Non-pigmented ciliary epithelial cell (primary cell): ENCODE measurements around the gene XKR8.

ENCODE experiments used
- DNase-seq: peaks from one replicate; pipeline ENCODE4 v3.0.0-alpha.2; 2010; ENCODE audit warnings: low read depth

XKR8 gene

GRCh38 chr1:27956761-27957160 is 3.0 kb upstream of the XKR8 start:
- DNase-seq: no peak

GRCh38 chr1:27957655-27958054 is 2.1 kb upstream of the XKR8 start:
- DNase-seq: no peak

GRCh38 chr1:27958513-27958912 is 1.3 kb upstream of the XKR8 start:
- no peak for DNase-seq

- DNase-seq: no peak
Measured at GRCh38 chr1:27960762-27961645, 1.2 kb downstream of the XKR8 start.

GRCh38 chr1:27961646-27962221 is 2.0 kb downstream of the XKR8 start:
- no peak for DNase-seq

- DNase-seq: no peak
Measured at GRCh38 chr1:27963393-27963792, 3.6 kb downstream of the XKR8 start.

GRCh38 chr1:27966402-27967105 is 6.8 kb downstream of the XKR8 start:
- DNase-seq: no peak

- no peak for DNase-seq
Measured at GRCh38 chr1:27967106-27967883, 7.5 kb downstream of the XKR8 start.

- DNase-seq: no peak
Measured at GRCh38 chr1:27967884-27968466, 8.2 kb downstream of the XKR8 start.

- peak; percentile 81 for DNase-seq
Measured at GRCh38 chr1:27968692-27969091, 8.9 kb downstream of the XKR8 start.

- DNase-seq: peak; percentile 76
Measured at GRCh38 chr1:27970401-27970800, 10.6 kb downstream of the XKR8 start.

GRCh38 chr1:27971674-27972073 is 11.9 kb downstream of the XKR8 start:
- DNase-seq: no peak

GRCh38 chr1:27972141-27972540 is 12.4 kb downstream of the XKR8 start:
- no peak for DNase-seq

GRCh38 chr1:27973771-27974416 is 14.1 kb downstream of the XKR8 start:
- DNase-seq: no peak

GRCh38 chr1:27974417-27974781 is 14.6 kb downstream of the XKR8 start:
- DNase-seq: no peak

GRCh38 chr1:27979151-27979858 is 19.5 kb downstream of the XKR8 start:
- no peak for DNase-seq

GRCh38 chr1:27979859-27980201 is 20.1 kb downstream of the XKR8 start:
- DNase-seq: no peak

GRCh38 chr1:27980216-27980845 is 20.6 kb downstream of the XKR8 start:
- DNase-seq: no peak

- DNase-seq: no peak
Measured at GRCh38 chr1:27981145-27981544, 21.4 kb downstream of the XKR8 start.

- DNase-seq: no peak
Measured at GRCh38 chr1:27990920-27991537, 31.3 kb downstream of the XKR8 start.
